OCI-LY3 (cell line): ENCODE data around the gene ATXN7L3.

Source experiments
- H2AFZ ChIP-seq: fragments of 200-600, 300-600 bp; shearing (Covaris generic); 2 replicates; pipeline ENCODE4 v1.6.0; 2014; ENCODE audit warnings: antibody characterized with exemption, low read depth, low read length
- H3K27ac ChIP-seq: fragments of 200-600, 300-600 bp; sonication (generic); 2 replicates; pipeline ENCODE4 v1.5.1; 2014; ENCODE audit warnings: mild to moderate bottlenecking, low read length, moderate library complexity, mixed read lengths
- H3K27me3 ChIP-seq: fragments of 200-600, 300-600 bp; sonication (generic); 2 replicates; pipeline ENCODE4 v1.6.1; 2014; ENCODE audit warnings: low read depth, low read length, mixed read lengths
- H3K36me3 ChIP-seq: fragments of 200-600, 300-600 bp; sonication (generic); replicated peaks from 2 replicates; pipeline ENCODE3; 2014; ENCODE audit warnings: low read depth, low read length, mixed read lengths
- H3K4me1 ChIP-seq: fragments of 300-600, 200-600 bp; sonication (generic); 2 replicates; pipeline ENCODE4 v1.6.1; 2014; ENCODE audit warnings: low read length, mixed read lengths
- H3K4me2 ChIP-seq: fragments of 200-600, 300-600 bp; sonication (generic); 2 replicates; pipeline ENCODE4 v1.6.1; 2014; ENCODE audit warnings: low read length, mixed read lengths
- H3K4me3 ChIP-seq: fragments of 300-600, 200-600 bp; sonication (generic); 2 replicates; pipeline ENCODE4 v1.5.1; 2014; ENCODE audit warnings: antibody characterized with exemption, mild to moderate bottlenecking, low read length, moderate library complexity
- H3K79me2 ChIP-seq: fragments of 300-600, 200-600 bp; shearing (Covaris generic); 2 replicates; pipeline ENCODE4 v1.6.1; 2014; ENCODE audit warnings: mild to moderate bottlenecking, low read length, mixed read lengths
- H3K9ac ChIP-seq: fragments of 300-600, 200-600 bp; shearing (Covaris generic); 2 replicates; pipeline ENCODE4 v1.6.0; 2014; ENCODE audit warnings: mild to moderate bottlenecking, low read length, moderate library complexity
- H3K9me3 ChIP-seq: fragments of 200-600, 300-600 bp; shearing (Covaris generic); 2 replicates; pipeline ENCODE4 v1.6.1; 2014; ENCODE audit warnings: low read length, mixed read lengths; ENCODE audit not compliant: insufficient read depth
- H4K20me1 ChIP-seq: fragments of 200-600, 300-600 bp; sonication (generic); 2 replicates; pipeline ENCODE4 v1.6.1; 2016; ENCODE audit warnings: low read length, mixed read lengths; ENCODE audit not compliant: insufficient read depth
- CTCF ChIP-seq: fragments of 200-600, 300-600 bp; sonication (generic); IDR thresholded peaks from 2 replicates; pipeline ENCODE4 v1.5.1; 2014; ENCODE audit warnings: antibody characterized with exemption, low read length, low read depth
- EZH2phosphoT487 ChIP-seq: fragments of 200-600 bp; shearing (Covaris generic); IDR thresholded peaks from 2 replicates; pipeline ENCODE4 v1.6.1; 2018; ENCODE audit warnings: antibody characterized with exemption, mixed run types, low read depth

Gene ATXN7L3

GRCh38 chr17:44200478-44201155 is 933 bp upstream of the ATXN7L3 start:
- H2AFZ ChIP-seq: no peak overlapping the region
- H3K27me3 ChIP-seq: no peaks in the 10 kb centered on the region
- peaks cover 28% of the 10 kb centered on the region for H3K79me2 ChIP-seq
- H3K36me3 ChIP-seq: peaks cover 10% of the 10 kb centered on the region
- no peaks in the 10 kb centered on the region for H3K9me3 ChIP-seq
- peak overlapping the region; percentile 91 for H3K27ac ChIP-seq
- H3K4me3 ChIP-seq: peak overlapping the region; percentile 88
- H3K4me2 ChIP-seq: peak overlapping the region; percentile 86
- H3K9ac ChIP-seq: peak overlapping the region; percentile 93
- TF ChIP-seq EZH2phosphoT487 (no peak), CTCF (no peak)
- peaks cover 22% of the 10 kb centered on the region for H3K4me1 ChIP-seq
- H4K20me1 ChIP-seq: no peaks in the 10 kb centered on the region

- H3K9ac ChIP-seq: peak overlapping the region; percentile 97
- H3K36me3 ChIP-seq: peaks cover 26% of the 10 kb centered on the region
- H3K27ac ChIP-seq: peak overlapping the region; percentile 91
- H3K4me1 ChIP-seq: peaks cover 19% of the 10 kb centered on the region
- peak overlapping the region; percentile 96 for H3K4me3 ChIP-seq
- peak overlapping the region; percentile 95 for H3K4me2 ChIP-seq
- TF ChIP-seq CTCF (no peak), EZH2phosphoT487 (no peak)
- H4K20me1 ChIP-seq: no peaks in the 10 kb centered on the region
- no peaks in the 10 kb centered on the region for H3K27me3 ChIP-seq
- H2AFZ ChIP-seq: no peak overlapping the region
- no peaks in the 10 kb centered on the region for H3K9me3 ChIP-seq
- H3K79me2 ChIP-seq: peaks cover 28% of the 10 kb centered on the region
Observed at GRCh38 chr17:44198721-44199552, 747 bp downstream of the ATXN7L3 start.

GRCh38 chr17:44197980-44198720 is 1.5 kb downstream of the ATXN7L3 start:
- H3K4me2 ChIP-seq: peak overlapping the region; percentile 95
- peaks cover 28% of the 10 kb centered on the region for H3K79me2 ChIP-seq
- H3K27me3 ChIP-seq: no peaks in the 10 kb centered on the region
- H3K36me3 ChIP-seq: peaks cover 29% of the 10 kb centered on the region
- no peak overlapping the region for H2AFZ ChIP-seq
- H3K4me3 ChIP-seq: peak overlapping the region; percentile 96
- peaks cover 14% of the 10 kb centered on the region for H3K4me1 ChIP-seq
- H3K9ac ChIP-seq: peak overlapping the region; percentile 97
- peak overlapping the region; percentile 91 for H3K27ac ChIP-seq
- H4K20me1 ChIP-seq: no peaks in the 10 kb centered on the region
- TF ChIP-seq EZH2phosphoT487 (no peak), CTCF (peak; percentile 14; the same call in 1 of the 2 replicates)
- no peaks in the 10 kb centered on the region for H3K9me3 ChIP-seq
